Measurements from ENCODE around the gene KLHL8.

KLHL8 gene

DNA sequence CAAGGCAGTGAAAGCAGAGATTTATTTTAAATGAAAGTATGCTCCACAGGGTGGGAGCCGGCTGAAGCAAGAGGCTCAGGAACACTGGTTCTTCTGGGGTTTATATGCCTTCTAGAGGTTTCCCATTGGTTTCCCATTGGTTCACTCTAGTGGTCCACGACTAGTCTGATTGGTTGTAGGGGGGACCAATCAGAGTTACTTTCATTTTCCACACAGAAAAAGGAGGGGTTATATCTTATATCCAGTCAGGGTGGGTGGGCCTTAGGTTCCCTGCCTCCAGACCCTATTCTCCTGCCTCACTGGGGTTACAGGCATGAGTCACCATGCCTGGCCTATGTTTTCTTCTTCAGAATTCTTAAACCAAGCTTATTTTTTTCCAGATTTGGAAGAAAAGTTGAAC is 101.6 kb downstream of the KLHL8 start:
- DNase-seq = no peak

DNA sequence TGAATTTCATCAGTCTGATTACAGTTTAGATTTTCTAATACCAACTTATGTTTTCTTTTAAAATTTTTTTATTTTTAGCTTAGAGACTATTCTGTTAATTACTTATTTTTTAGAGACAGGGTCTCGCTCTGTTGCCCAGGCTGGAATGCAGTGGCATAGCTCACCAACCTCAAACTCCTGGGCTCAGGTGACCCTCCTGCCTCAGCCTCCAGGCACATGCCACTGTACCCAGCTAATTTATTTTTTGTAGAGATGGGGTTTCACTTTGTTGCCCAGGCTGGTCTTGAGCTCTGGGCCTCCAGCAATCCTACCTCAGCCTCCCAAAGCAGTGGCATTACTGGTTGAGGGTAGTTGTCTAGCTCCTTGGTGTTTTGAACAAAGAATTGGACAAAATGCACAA is 102.0 kb downstream of the KLHL8 start:
- no peak for DNase-seq

DNA sequence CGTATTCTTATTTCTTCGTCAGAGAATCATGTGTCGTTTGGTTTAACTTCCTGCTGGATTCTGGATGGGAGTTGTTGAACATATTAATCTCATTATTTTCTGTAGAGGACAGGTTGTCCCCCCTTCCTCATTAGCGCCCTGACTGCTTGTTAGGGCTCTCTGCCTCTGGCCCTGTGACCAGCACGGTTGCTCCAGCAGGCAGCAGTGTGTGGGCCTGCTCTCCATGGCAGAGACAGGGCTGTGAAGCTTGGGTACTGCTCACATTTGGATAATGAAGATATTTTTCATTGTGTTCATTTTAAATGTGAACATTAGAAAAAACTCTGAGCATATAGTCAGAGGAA is 102.7 kb downstream of the KLHL8 start:
- DNase-seq = no peak

DNA sequence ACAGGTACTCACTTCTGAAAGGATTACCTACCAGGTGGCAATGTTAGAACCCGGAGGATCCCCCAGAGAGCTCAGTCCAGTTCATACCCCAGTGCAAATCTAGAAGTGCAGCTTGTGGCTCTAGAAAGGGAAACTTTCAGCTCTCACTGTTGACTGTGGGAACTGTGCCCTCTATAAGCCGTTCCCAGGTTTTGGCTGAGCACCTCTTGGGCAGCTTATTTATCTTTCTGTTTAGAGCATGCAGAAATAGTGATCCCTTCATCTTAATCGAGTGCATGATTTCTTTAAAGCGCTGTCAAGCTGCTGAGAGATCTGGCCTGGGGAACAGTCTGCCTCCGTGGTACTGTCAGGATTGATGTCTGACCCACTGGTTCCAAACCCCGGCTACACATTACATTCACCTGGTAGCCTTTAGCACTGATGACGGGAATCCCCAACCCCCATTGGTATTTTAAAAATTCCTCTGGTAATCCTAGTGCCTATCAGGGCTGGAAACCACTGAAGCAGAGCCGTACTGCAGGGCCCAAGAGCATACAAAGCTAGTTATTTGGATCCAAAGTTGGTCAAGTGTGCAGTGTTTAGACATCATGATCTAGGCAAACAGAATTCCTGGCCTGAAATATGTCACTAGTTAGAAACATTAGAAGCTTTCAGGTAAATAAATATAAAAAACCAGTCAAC is 103.2 kb downstream of the KLHL8 start:
- DNase-seq = no peak

DNA sequence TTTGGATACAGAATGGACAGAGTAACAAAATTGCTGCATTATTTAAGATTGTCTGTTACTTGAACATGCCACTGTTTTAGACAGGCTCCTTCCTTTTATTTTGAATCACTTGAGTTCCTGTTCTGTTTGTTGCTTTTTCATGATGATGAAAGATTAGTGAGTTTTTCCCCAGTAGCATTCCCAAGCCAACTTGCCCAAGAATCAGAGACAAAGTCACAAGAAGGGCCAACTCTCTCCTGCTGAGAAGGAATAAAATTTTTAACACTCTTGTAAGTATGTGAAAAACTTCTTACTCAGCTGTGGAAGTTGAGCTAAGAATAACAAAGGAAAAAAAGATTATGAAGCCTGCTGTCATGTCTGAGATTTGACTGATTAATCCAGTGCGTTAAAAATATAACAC is 104.2 kb downstream of the KLHL8 start:
- no peak for DNase-seq

DNA sequence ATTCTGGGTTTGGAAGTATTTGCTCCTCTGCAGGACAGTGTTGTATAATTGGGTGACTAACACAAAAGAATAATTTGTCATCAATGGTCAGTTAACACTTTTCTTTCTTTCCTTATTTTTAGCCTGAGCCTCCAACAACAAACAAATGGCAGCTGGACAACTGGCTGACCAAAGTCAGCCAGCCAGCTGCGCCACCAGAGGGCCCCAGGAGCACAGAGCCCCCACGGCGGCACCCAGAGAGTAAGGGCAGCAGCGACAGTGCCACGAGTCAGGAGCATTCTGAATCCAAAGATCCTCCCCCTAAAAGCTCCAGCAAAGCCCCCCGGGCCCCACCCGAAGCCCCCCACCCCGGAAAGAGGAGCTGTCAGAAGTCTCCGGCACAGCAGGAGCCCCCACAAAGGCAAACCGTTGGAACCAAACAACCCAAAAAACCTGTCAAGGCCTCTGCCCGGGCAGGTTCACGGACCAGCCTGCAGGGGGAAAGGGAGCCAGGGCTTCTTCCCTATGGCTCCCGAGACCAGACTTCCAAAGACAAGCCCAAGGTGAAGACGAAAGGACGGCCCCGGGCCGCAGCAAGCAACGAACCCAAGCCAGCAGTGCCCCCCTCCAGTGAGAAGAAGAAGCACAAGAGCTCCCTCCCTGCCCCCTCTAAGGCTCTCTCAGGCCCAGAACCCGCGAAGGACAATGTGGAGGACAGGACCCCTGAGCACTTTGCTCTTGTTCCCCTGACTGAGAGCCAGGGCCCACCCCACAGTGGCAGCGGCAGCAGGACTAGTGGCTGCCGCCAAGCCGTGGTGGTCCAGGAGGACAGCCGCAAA is 106.0 kb downstream of the KLHL8 start:
- no peak for DNase-seq

DNA sequence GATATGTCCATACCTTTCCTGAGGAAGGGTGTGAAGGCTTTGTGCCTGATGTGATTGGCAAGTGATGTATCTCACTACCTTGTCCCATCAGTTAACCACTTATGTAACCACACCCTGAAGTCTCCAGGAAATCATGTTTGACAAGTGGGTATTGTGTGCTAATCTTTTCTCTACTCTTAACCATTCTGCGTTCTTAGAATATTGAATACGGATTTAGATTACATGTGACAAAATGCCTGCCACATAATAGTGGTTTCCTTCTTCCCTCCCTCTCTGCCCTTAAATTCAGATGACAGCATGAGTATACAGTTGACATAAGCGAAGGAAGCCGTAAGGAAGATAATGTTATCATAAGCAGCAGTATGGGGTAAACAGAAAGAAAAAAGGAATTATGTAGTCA is 108.4 kb downstream of the KLHL8 start:
- DNase-seq = no peak

Measured in activated T-cell treated with anti-CD3 and anti-CD28 coated beads for 4 hours (primary cell).